HG02642 (cell line): Measurements from ENCODE around the gene PTPRJ.

Source experiments
- ATAC-seq: cut with Tn5 transposase; IDR thresholded peaks from one replicate; pipeline ENCODE4 v1.9.1; 2021; ENCODE audit warnings: mild to moderate bottlenecking; ENCODE audit not compliant: unreplicated experiment, poor library complexity

The PTPRJ gene

GRCh38 chr11:48055292-48056132 is 75.2 kb downstream of the PTPRJ start:
- peak; percentile 41 for ATAC-seq

GRCh38 chr11:48056325-48057183 is 76.2 kb downstream of the PTPRJ start:
- ATAC-seq = no peak

- no peak for ATAC-seq
Measured at GRCh38 chr11:48058064-48058463, 77.7 kb downstream of the PTPRJ start.

GRCh38 chr11:48058788-48059187 is 78.4 kb downstream of the PTPRJ start:
- no peak for ATAC-seq

- ATAC-seq = no peak
Measured at GRCh38 chr11:48062649-48063048, 82.3 kb downstream of the PTPRJ start.

GRCh38 chr11:48063424-48063978 is 83.1 kb downstream of the PTPRJ start:
- ATAC-seq = no peak

GRCh38 chr11:48064306-48064705 is 83.9 kb downstream of the PTPRJ start:
- no peak for ATAC-seq

- ATAC-seq = no peak
Measured at GRCh38 chr11:48066881-48067800, 86.8 kb downstream of the PTPRJ start.

- no peak for ATAC-seq
Measured at GRCh38 chr11:48073031-48073861, 92.9 kb downstream of the PTPRJ start.

- ATAC-seq = no peak
Measured at GRCh38 chr11:48074425-48075181, 94.2 kb downstream of the PTPRJ start.

GRCh38 chr11:48075637-48076036 is 95.3 kb downstream of the PTPRJ start:
- ATAC-seq = no peak

- no peak for ATAC-seq
Measured at GRCh38 chr11:48077251-48077650, 96.9 kb downstream of the PTPRJ start.

GRCh38 chr11:48078689-48079088 is 98.3 kb downstream of the PTPRJ start:
- ATAC-seq = no peak

- no peak for ATAC-seq
Measured at GRCh38 chr11:48079596-48079995, 99.2 kb downstream of the PTPRJ start.

- ATAC-seq = no peak
Measured at GRCh38 chr11:48080301-48080861, 100.0 kb downstream of the PTPRJ start.

GRCh38 chr11:48081151-48082010 is 101.0 kb downstream of the PTPRJ start:
- ATAC-seq = no peak

GRCh38 chr11:48082771-48083170 is 102.4 kb downstream of the PTPRJ start:
- ATAC-seq = no peak
